Fibroblast of lung (primary cell): Measurements from ENCODE around the gene ANKRD7. TPM values are rescaled to one million over a fixed set of nuclear protein-coding genes. Genes with fewer than 3 reads are reported as not detected.

ENCODE experiments used
- DNase-seq, 2 donors: peaks; one replicate each; pipeline versions ENCODE4 v3.0.0 to v3.0.0-alpha.2; 2010; ENCODE audit warnings: low read depth in 2 of 2
- H2AFZ ChIP-seq: 2 replicates; pipeline ENCODE4 v1.5.1; 2012; ENCODE audit warnings: low read length, control low read depth, inconsistent platforms
- H3K27ac ChIP-seq: 2 replicates; pipeline ENCODE4 v1.5.1; 2011; ENCODE audit warnings: low read length, control low read depth; ENCODE audit not compliant: insufficient read depth
- H3K27me3 ChIP-seq: 2 replicates; pipeline ENCODE4 v1.5.1; 2011; ENCODE audit warnings: mild to moderate bottlenecking, low read length; ENCODE audit not compliant: control insufficient read depth, insufficient read depth
- H3K36me3 ChIP-seq: 2 replicates; pipeline ENCODE4 v1.5.1; 2011; ENCODE audit warnings: low read length; ENCODE audit not compliant: control insufficient read depth, insufficient read depth
- H3K4me1 ChIP-seq: 2 replicates; pipeline ENCODE4 v1.5.1; 2011; ENCODE audit warnings: low read length; ENCODE audit not compliant: control insufficient read depth, insufficient read depth; ENCODE audit errors: extremely low read depth
- H3K4me2 ChIP-seq: 2 replicates; pipeline ENCODE4 v1.5.1; 2011; ENCODE audit warnings: low read length, control low read depth; ENCODE audit not compliant: insufficient read depth; ENCODE audit errors: extremely low read depth
- H3K4me3 ChIP-seq, 4 experiments: fragments of 200-600 bp in 1 of 4; sonication (generic) in 1 of 4; replicated peaks in 1 of 4; 2 replicates each; pipeline ENCODE4 v1.5.1; 2011 to 2016; ENCODE audit warnings: low read length in 4 of 4, low read depth in 3 of 4, mild to moderate bottlenecking in 3 of 4, control low read depth in 2 of 4, inconsistent platforms in 1 of 4, mixed read lengths in 1 of 4; ENCODE audit not compliant: insufficient read depth in 1 of 4; ENCODE audit errors: control extremely low read depth in 1 of 4
- H3K79me2 ChIP-seq: 2 replicates; pipeline ENCODE4 v1.5.1; 2012; ENCODE audit warnings: mild to moderate bottlenecking, low read length, inconsistent platforms; ENCODE audit not compliant: control insufficient read depth, insufficient read depth
- H3K9ac ChIP-seq: 2 replicates; pipeline ENCODE4 v1.5.1; 2011; ENCODE audit warnings: mild to moderate bottlenecking, low read length, control low read depth; ENCODE audit not compliant: insufficient read depth
- H3K9me3 ChIP-seq: 2 replicates; pipeline ENCODE4 v1.5.1; 2012; ENCODE audit warnings: low read depth, low read length; ENCODE audit not compliant: control insufficient read depth, insufficient read depth
- H4K20me1 ChIP-seq: 2 replicates; pipeline ENCODE4 v1.5.1; 2011; ENCODE audit warnings: low read length; ENCODE audit not compliant: control insufficient read depth, insufficient read depth; ENCODE audit errors: extremely low read depth
- CTCF ChIP-seq, 2 donors: IDR thresholded peaks in 1 of 2; conservative IDR thresholded peaks in 1 of 2; 1 replicate in 1 of 2; 2 replicates in 1 of 2; pipeline ENCODE4 v1.5.1; 2011 to 2012; ENCODE audit warnings: low read length in 2 of 2, control low read depth in 1 of 2, inconsistent platforms in 1 of 2, low read depth in 1 of 2, mild to moderate bottlenecking in 1 of 2
- EZH2 ChIP-seq: IDR thresholded peaks from 2 replicates; pipeline ENCODE4 v1.5.1; 2012; ENCODE audit warnings: low read length, control low read depth, mild to moderate bottlenecking; ENCODE audit errors: missing control alignments
- polyA plus RNA-seq, 2 donors: library from polyadenylated mRNA; depleted of rRNA in 1 of 2; stranded (reverse) in 1 of 2; unstranded in 1 of 2; fragments of >200 nt; gene quantifications; 2 replicates each; pipeline ENCODE4 v1.2.1, GENCODE V29; 2011 to 2012; ENCODE audit warnings: missing spikeins in 1 of 2
- total RNA-seq: library from RNA; depleted of rRNA; stranded (reverse); fragments of >200 nt; gene quantifications from 2 replicates; pipeline ENCODE4 v1.2.1, GENCODE V29; 2014

ANKRD7 gene
- total and polyA plus RNA-seq, 2 donors (not counting 1 experiment from before 2014, with no cell fraction given), result 0.40 to 2.8 TPM

- H3K79me2 ChIP-seq, result no peaks in the 10 kb centered on the region
- TF ChIP-seq CTCF (conservative IDR thresholded peaks at IDR 0.05 in 1 of 2, IDR thresholded peaks at IDR 0.05 in 1 of 2; ENCODE audit: low read depth in 1 of 2, low read length in 2 of 2), result no peak
- no peak for TF ChIP-seq EZH2
- DNase-seq, result no peak
- no peak overlapping the region for H2AFZ ChIP-seq
- no peaks in the 10 kb centered on the region for H3K36me3 ChIP-seq
- no peaks in the 10 kb centered on the region for H3K9me3 ChIP-seq
- H3K4me1 ChIP-seq, result no peaks in the 10 kb centered on the region
- no peaks in the 10 kb centered on the region for H3K27me3 ChIP-seq
- H3K27ac ChIP-seq, result no peak overlapping the region
- H3K9ac ChIP-seq, result no peak overlapping the region
- H4K20me1 ChIP-seq, result no peaks in the 10 kb centered on the region
- no peak overlapping the region for H3K4me3 ChIP-seq
- no peak overlapping the region for H3K4me2 ChIP-seq
These were observed 1.9 kb upstream of the ANKRD7 start for GRCh38 chr7:118222591-118222990.

- Histone ChIP-seq H3K4me3 (no peak overlapping the region), H3K9ac (no peak overlapping the region), H3K27me3 (no peaks in the 10 kb centered on the region), H3K27ac (no peak overlapping the region), H3K9me3 (no peaks in the 10 kb centered on the region), H3K36me3 (no peaks in the 10 kb centered on the region), H3K79me2 (no peaks in the 10 kb centered on the region), H2AFZ (no peak overlapping the region), H3K4me1 (no peaks in the 10 kb centered on the region), H3K4me2 (no peak overlapping the region), H4K20me1 (no peaks in the 10 kb centered on the region)
- TF ChIP-seq EZH2, result no peak
- no peak for TF ChIP-seq CTCF (conservative IDR thresholded peaks at IDR 0.05 in 1 of 2, IDR thresholded peaks at IDR 0.05 in 1 of 2; ENCODE audit: low read depth in 1 of 2, low read length in 2 of 2)
- peak in 1 of 2 donors; percentile 87 for DNase-seq
These were observed 8.3 kb downstream of the ANKRD7 start for GRCh38 chr7:118232837-118233236.

- TF ChIP-seq EZH2 (no peak), CTCF (conservative IDR thresholded peaks at IDR 0.05 in 1 of 2, IDR thresholded peaks at IDR 0.05 in 1 of 2; ENCODE audit: low read depth in 1 of 2, low read length in 2 of 2) (no peak)
- Histone ChIP-seq H3K79me2 (no peaks in the 10 kb centered on the region), H4K20me1 (no peaks in the 10 kb centered on the region), H3K9me3 (no peaks in the 10 kb centered on the region), H3K4me2 (no peak overlapping the region), H3K36me3 (no peaks in the 10 kb centered on the region), H3K4me1 (no peaks in the 10 kb centered on the region), H3K9ac (no peak overlapping the region), H2AFZ (no peak overlapping the region), H3K27me3 (no peaks in the 10 kb centered on the region), H3K27ac (no peak overlapping the region), H3K4me3 (no peak overlapping the region)
- DNase-seq, result no peak
These were observed 9.3 kb downstream of the ANKRD7 start for GRCh38 chr7:118233799-118234198.
